ENCODE results near the gene TEX10. TPM values are rescaled to one million over a fixed set of nuclear protein-coding genes. Genes with fewer than 3 reads are reported as not detected.
A peak's percentile ranks its signal among the peaks of the same experiment; 100 is the strongest.

TEX10 gene
- total and polyA plus RNA-seq, 2 of the 4 experiments (the other 2 are of a cell fraction) = 16.2 to 43.9 TPM

DNA sequence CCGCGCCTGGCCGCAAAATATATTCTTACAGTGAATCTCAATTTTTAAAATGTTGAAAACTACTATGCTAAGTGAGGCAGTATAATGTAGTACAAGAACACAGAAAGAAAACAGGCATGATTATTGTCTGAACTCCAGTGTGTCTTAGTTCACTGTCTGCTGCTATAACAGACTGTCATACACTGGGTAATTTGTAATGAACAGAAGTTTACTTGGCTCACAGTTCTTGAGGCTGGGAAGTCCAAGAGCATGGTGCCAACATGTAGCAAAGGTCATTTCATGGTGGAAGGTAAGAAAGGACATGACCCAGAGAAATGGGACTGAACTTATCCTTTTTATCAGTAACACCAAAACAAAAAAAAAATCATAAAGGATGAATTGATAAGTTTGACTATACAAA is 19.9 kb upstream of the TEX10 start:
- ChIA-PET POLR2A (ENCODE audit: unreplicated experiment) (no interaction called here), CTCF (no interaction called here)
- Histone ChIP-seq H2AK9ac (replicated peaks; ENCODE audit: low read depth, low read length, poor library complexity) (no peak overlapping the region), H2BK5ac (ENCODE audit: low read depth, low read length, poor library complexity, severe bottlenecking) (peak overlapping the region; percentile 95), H3K9me1 (ENCODE audit: insufficient read depth, low read length) (peaks cover 4% of the 10 kb centered on the region; the same call in 1 of the 2 replicates), H4K5ac (ENCODE audit: low read depth, low read length) (peak overlapping the region; percentile 83; the same call in 1 of the 2 replicates), H3K9me3 (ENCODE audit: control insufficient read depth, insufficient read depth, low read length) (no peaks in the 10 kb centered on the region; the same call in 1 of the 2 replicates), H3K4ac (ENCODE audit: low read depth, low read length) (peak overlapping the region; percentile 75), H2BK120ac (ENCODE audit: low read depth, low read length) (peak overlapping the region; percentile 82; the same call in 1 of the 2 replicates), H3K27ac (ENCODE audit: insufficient read depth, low read length) (no peak overlapping the region), H2AK5ac (ENCODE audit: low read depth, low read length) (peak overlapping the region; percentile 67; the same call in 1 of the 2 replicates), H3K4me1 (ENCODE audit: control insufficient read depth, insufficient read depth, low read length) (no peaks in the 10 kb centered on the region), H3K56ac (ENCODE audit: extremely low read depth, insufficient read depth, low read length) (no peak overlapping the region), H2BK15ac (ENCODE audit: low read depth, low read length) (peak overlapping the region; percentile 75; the same call in 1 of the 3 replicates), H3K36me3 (ENCODE audit: control insufficient read depth, insufficient read depth, low read length) (no peaks in the 10 kb centered on the region), H3K23ac (ENCODE audit: low read depth, low read length) (0 out of 2 replicates have a peak overlapping the region, but pooled peaks have one; percentile 51), H2BK20ac (ENCODE audit: low read depth, low read length) (peak overlapping the region; percentile 91; the same call in 1 of the 2 replicates), H3K14ac (replicated peaks; ENCODE audit: low read depth, low read length) (peak overlapping the region; percentile 63; the same call in 1 of the 2 replicates), H3K27me3 (ENCODE audit: control insufficient read depth, insufficient read depth, low read length) (no peaks in the 10 kb centered on the region), H2AFZ (replicated peaks; ENCODE audit: low read length, poor library complexity) (peak overlapping the region; percentile 43), H3K79me1 (ENCODE audit: low read depth in 1 of 2, low read length in 2 of 2) (no peaks in the 10 kb centered on the region), H4K8ac (ENCODE audit: low read depth in 2 of 2, low read length in 2 of 2) (peak overlapping the region in 1 of 2 experiments; percentile 95; a peak in 2 of 4 replicates), H3K4me3 (ENCODE audit: insufficient read depth, low read depth, low read length) (no peak overlapping the region), H3K18ac (ENCODE audit: low read depth, low read length) (peak overlapping the region; percentile 80; the same call in 1 of the 2 replicates), H3K9ac (ENCODE audit: low read depth, low read length) (no peak overlapping the region), H4K20me1 (ENCODE audit: insufficient read depth, low read length) (no peaks in the 10 kb centered on the region), H4K91ac (ENCODE audit: insufficient read depth, low read depth, low read length) (no peak overlapping the region), H3K4me2 (ENCODE audit: low read depth, low read length) (no peak overlapping the region)
- WGBS, 2 experiments (ENCODE audit: extremely low coverage in 2 of 2, insufficient read length in 1 of 2) = no CpG with 5 or more reads among the region's 3 CpGs
- no peak for ATAC-seq (ENCODE audit: low read depth)
- no TSS peak for BruUV-seq (replicated peaks)
- DNase-seq = no peak
- dilution Hi-C loops (cut with HindIII; ENCODE audit: low sequenced_read_pairs, unreplicated experiment) (no loop called here), intact Hi-C loops (cut with micrococcal nuclease) (no loop called here), in situ Hi-C loops (cut with MboI; ENCODE audit: low sequenced_read_pairs) (no loop called here)
- TF ChIP-seq FOS (IDR thresholded peaks at IDR 0.05; ENCODE audit: low read depth, low read length) (no peak), RAD21 (IDR thresholded peaks at IDR 0.05; ENCODE audit: low read length) (no peak), POLR2A (IDR thresholded peaks at IDR 0.05; ENCODE audit: low read depth, low read length) (no peak), RCOR1 (IDR thresholded peaks at IDR 0.05; ENCODE audit: insufficient replicate concordance, low read length) (no peak), CEBPB (IDR thresholded peaks at IDR 0.05; ENCODE audit: low read depth, low read length) (no peak), CHD1 (IDR thresholded peaks at IDR 0.05; ENCODE audit: low read depth, low read length) (no peak), SMC3 (IDR thresholded peaks at IDR 0.05; ENCODE audit: low read depth, low read length) (no peak)
- TF ChIP-seq, protein P1, sequence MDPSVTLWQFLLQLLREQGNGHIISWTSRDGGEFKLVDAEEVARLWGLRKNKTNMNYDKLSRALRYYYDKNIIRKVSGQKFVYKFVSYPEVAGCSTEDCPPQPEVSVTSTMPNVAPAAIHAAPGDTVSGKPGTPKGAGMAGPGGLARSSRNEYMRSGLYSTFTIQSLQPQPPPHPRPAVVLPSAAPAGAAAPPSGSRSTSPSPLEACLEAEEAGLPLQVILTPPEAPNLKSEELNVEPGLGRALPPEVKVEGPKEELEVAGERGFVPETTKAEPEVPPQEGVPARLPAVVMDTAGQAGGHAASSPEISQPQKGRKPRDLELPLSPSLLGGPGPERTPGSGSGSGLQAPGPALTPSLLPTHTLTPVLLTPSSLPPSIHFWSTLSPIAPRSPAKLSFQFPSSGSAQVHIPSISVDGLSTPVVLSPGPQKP (IDR thresholded peaks at IDR 0.05; ENCODE audit: borderline replicate concordance, low read depth, low read length) = no peak

Data from IMR-90 (cell line).